HG03575 (cell line): Measurements from ENCODE around the gene CACNA1A.
"Not testable (repeated sequence)": the region's sequence is repeated elsewhere in the genome, so short reads cannot be mapped to it uniquely, and the experiment has no call there.

Experiments used
- ATAC-seq: cut with Tn5 transposase; IDR thresholded peaks from one replicate; pipeline ENCODE4 v1.9.1; 2021; ENCODE audit not compliant: unreplicated experiment, insufficient number of reproducible peaks, low FRiP score; ENCODE audit errors: extremely low read depth

Gene CACNA1A

GRCh38 chr19:13189600-13189999 is 316.7 kb downstream of the CACNA1A start:
- no peak for ATAC-seq

GRCh38 chr19:13187419-13187818 is 318.9 kb downstream of the CACNA1A start:
- ATAC-seq = no peak

- not testable (repeated sequence) for ATAC-seq
Measured at GRCh38 chr19:13186688-13187087, 319.6 kb downstream of the CACNA1A start.

DNA sequence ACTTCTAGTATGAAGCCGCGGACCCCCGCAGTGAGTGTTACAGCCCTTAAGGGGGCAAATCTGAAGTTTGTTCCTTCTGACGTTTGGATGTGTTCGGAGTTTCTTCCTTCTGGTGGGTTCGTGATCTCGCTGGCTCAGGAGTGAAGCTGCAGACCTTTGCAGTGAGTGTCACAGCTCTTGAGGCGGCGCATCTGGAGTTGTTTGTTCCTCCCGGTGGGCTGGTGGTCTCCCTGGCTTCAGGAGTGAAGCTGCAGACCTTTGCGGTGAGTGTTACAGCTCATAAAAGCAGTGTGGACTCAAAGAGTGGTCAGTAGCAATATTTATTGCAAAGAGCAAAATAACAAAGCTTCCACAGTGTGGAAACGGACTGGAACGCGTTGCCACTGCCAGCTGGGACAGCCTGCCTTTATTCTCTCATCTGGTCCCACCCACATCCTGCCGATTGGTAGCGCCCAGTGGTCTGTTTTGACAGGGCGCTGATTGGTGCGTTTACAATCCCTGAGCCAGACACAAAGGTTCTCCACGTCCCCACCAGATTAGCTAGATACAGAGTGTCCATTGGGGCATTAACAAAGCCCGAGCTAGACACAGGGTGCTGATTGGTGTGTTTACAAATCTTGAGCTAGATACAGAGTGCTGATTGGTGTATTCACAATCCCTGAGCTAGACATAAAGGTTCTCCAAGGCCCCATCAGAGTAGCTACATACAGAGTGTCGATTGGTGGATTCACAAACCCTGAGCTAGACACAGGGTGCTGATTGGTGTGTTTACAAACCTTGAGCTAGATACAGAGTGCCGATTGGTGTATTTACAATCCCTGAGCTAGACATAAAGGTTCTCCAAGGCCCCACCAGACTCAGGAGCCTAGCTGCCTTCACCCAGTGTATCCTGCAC is 320.3 kb downstream of the CACNA1A start:
- not testable (repeated sequence) for ATAC-seq

GRCh38 chr19:13184926-13185325 is 321.4 kb downstream of the CACNA1A start:
- ATAC-seq = not testable (repeated sequence)

GRCh38 chr19:13181747-13182388 is 324.4 kb downstream of the CACNA1A start:
- no peak for ATAC-seq

- not testable (repeated sequence) for ATAC-seq
Measured at GRCh38 chr19:13178291-13178690, 328.0 kb downstream of the CACNA1A start.

DNA sequence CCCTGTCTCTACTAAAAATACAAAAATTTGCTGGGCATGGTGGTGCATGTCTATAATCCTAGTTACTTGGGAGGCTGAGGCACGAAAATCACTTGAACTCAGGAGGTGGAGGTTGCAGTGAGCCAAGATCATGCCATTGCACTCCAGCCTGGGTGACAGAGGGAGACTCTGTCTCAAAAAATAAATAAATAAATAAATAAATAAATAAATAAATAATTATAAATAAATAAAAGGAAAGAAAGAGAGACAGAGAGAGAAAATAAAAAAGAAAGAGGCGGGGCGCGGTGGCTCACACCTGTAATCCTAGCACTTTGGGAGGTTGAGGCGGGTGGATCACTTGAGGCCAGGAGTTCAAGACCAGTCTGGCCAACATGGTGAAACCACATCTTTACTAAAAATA is 328.7 kb downstream of the CACNA1A start:
- ATAC-seq = not testable (repeated sequence)

DNA sequence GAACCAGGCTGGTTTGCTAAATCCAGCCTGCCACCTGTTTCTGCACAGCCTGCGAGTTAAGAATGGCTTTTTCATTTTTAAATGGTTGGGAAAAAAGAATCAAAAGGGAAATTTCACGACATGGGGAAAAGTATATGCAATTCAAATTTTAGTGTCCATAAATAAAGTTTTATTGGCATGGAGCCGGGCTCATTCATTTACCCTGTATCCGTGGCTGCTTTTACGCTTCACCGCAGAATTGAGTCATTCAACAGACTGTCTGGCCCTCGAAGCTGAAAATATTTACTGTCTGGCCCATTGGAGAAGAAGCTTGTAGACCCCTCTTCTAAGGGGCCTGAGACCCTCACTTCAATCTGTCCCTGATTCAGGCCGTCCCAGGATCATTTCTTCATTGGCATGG is 329.9 kb downstream of the CACNA1A start:
- ATAC-seq = no peak

DNA sequence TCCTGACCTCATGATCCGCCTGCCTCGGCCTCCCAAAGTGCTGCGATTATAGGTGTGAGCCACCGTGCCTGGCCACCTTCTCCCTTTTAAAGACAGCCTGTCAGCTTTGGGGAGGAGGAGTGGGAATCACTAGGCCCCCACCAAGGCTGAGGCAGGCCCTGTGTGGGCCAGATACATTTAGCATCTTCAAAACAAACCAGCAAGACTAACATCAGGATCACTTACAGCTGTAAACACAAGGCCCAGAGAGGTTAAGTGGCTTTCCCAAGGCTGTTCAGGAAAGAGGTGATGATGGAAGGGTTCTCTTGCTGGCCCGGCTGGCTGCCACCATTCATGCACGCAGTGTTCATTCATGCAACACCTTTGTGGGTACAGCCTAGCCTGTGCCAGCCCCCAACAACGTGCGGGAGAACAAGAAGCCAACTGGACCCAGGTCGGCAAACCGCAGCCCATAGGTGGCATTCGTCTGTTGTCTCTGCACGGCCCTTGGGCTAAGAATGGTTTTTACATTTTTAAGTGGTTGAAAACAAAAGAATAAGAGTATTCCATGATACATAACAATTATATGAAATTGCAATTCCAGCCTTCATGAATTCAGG is 333.0 kb downstream of the CACNA1A start:
- ATAC-seq = no peak

DNA sequence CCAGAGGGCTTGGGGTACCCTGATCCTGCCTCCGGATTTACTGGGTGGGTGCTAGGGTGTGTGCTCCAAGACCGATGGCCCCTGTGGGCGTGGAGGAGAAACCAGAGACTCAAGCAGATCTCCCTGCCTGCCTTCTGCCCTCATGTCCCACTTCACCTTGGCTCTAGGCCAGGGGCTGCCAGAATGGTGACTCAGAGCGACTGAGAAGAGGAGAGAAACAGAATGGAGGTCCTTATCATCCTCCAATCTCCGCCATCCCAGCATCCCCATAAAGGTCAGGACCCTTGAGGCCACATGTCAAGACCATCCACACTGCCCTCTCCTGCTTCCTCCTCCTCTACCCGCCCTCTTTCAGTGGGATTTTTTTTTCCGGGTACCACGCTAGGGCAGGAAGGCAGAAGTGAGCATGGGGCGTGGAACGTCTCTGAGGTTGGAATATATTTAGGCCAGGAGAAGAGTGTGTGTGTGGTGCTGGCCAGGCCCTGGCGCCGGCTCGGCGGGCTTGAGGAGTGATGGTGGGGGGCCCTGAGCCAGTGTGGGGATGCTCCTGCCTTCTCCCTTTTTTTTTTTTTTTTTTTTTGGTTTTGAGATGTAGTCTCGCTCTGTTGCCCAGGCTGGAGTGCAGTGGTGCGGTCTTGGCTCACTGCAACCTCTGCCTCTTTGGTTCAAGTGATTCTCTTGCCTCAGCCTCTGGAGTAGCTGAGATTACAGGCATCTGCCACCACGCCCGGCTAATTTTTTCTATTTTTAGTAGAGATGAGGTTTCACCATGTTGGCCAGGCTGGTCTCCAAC is 333.7 kb downstream of the CACNA1A start:
- ATAC-seq = no peak

DNA sequence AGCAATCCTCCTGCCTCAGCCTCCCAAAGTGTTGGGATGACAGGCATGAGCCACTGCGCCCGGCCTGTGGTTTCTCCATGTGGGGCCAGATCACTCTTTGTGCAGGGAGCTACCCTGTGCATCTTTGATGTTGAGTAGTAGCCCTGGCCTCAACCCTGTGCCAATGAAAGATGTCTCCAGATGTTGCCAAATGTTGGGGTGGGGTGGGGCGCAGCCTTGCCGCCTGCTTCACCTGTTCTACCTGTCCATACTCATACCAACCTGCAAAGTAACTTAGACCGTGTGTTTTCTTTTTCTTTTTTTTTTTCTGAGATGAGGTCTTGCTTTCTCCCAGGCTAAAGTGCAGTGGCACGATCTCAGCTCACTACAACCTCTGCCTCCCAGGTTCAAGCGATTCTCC is 335.1 kb downstream of the CACNA1A start:
- no peak for ATAC-seq

- no peak for ATAC-seq
Measured at GRCh38 chr19:13169769-13170168, 336.5 kb downstream of the CACNA1A start.

DNA sequence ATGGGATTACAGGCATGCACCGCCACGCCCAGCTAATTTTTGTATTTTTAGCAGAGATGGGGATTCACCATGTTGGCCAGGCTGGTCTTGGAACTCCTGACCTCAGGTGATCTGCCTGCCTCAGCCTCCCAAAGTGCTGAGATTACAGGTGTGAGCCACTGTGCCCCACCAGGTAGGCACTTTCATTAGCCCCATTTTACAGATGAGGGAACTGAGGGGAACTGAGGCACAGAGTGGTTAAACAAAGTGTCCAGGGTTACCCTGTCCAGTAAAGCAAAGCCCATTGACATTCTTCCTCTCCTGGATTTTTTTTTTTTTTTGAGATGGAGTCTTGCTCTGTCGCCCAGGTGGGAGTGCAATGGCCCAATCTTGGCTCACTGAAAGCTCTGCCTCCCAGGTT is 340.1 kb downstream of the CACNA1A start:
- not testable (repeated sequence) for ATAC-seq

DNA sequence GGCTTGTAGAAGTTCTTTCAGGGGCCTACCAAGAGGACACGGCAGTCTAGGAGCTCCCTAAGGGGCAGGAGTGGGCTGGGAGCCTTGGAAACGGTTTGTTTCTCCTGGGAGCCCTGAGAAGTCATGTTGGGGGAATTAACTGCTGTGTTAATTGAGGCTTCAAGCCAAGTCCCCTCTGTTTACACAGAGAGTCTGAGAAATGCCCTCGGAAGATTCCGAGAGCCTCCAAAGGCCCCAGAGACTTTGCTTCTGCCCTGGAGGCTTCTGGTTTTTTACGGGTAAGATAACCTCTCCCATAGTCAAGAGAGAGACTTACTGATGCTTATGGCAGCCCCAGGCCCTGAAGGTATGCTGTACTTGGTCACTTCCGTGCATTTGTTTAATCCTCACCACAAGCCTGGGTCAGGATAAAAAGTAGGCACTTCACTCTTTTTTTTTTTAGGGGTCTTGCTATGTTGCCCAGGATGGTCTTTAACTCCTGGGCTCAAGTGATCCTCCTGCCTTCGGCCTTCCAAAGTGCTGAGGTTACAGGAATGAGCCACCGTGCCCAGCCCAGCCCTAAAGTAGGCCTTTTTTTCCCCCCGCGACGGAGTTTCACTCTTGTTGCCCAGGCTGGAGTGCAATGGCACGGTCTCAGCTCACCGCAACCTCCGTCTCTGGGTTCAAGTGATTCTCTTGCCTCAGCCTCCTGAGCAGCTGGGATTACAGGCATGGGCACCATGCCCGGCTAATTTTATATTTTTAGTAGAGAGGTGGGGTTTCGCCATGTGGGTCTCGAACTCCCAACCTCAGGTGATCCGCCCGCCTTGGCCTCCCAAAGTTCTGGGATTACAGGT is 340.9 kb downstream of the CACNA1A start:
- ATAC-seq = no peak

- no peak for ATAC-seq
Measured at GRCh38 chr19:13164343-13165161, 341.7 kb downstream of the CACNA1A start.

DNA sequence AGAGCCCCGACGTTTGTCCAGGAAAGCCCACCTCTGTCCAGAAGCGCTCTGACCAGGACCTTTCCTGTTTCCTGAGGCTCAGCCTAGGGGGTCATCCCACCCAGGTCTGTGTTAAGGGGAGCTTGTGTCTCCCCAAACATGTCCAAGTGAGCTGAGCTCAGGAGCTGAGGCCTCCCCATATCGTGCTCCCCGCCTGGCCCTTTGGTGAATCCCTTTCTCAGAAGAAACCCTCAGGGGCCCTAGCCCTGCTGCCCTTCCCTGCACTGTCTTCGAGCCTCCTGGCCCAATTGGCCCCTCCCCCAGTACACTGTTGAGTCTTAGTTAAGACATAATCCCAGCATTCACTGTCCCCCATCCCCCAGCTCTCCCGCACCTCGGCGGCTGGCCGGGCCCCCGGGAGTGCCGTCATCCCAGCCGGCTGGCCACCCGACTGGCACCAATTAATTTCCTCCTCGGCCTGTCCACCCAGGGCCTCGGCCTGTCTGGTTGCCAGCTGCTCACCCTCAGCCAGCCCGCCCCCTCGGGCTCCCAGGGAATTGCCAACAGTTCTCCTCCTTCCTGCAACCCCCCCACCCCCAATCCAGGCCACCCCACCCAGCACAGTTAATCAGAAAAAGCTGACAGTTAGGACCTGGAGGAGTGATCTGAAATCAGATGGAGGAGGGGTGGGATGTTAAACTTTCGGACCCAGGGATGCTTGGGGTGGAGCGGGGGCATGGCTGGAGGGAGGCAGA is 342.5 kb downstream of the CACNA1A start:
- no peak for ATAC-seq
